ENCODE data around the gene GRM8.

GRM8 gene

GRCh38 chr7:127034186-127034806 is 218.4 kb downstream of the GRM8 start:
- no peak for DNase-seq (ENCODE audit: low read depth in 2 of 2)

GRCh38 chr7:127029823-127030222 is 222.9 kb downstream of the GRM8 start:
- DNase-seq (ENCODE audit: low read depth in 2 of 2): no peak

DNA sequence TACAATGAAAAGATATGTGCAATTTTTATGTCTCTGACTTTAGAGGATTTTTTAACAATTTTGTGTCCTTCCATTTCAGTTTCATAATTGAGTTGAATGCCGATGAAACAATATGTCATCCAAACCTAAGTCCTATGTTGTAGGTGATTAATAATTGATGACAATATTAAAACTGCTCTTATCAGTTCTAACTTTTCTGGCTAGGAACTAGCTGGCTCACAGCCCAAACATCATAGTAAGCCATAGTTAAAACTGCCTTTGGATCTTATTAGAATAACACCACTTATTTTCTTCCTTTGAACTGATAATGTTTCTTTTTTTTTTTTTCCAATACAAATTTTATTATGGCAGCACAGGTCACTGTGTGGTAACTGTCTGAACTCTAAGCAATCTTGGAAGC is 230.9 kb downstream of the GRM8 start:
- DNase-seq (ENCODE audit: low read depth in 2 of 2): no peak

- DNase-seq (ENCODE audit: low read depth in 2 of 2): no peak
Measured at GRCh38 chr7:127021019-127021738, 231.6 kb downstream of the GRM8 start.

DNA sequence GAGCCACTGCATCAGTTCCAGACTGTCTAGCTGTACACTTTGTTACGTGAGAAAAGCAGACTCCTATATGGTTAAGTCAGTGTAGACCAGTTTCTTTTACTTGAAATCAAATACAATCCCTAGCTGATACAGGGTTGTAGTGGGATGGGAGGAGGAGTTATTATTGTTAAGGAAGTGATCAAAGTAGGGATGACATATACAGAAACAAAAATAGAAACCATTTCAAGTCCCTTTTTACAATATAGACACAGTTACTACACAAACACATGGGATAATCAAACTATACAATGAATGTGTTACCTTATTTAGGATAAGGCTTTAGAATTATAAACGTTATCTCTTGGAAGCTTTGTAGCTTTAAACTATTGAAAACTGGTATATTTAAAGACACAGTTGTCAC is 233.9 kb downstream of the GRM8 start:
- DNase-seq (ENCODE audit: low read depth in 2 of 2): no peak

- no peak for DNase-seq (ENCODE audit: low read depth in 2 of 2)
Measured at GRCh38 chr7:127017196-127017595, 235.5 kb downstream of the GRM8 start.

GRCh38 chr7:127000725-127001124 is 252.0 kb downstream of the GRM8 start:
- DNase-seq (ENCODE audit: low read depth in 2 of 2): no peak

DNA sequence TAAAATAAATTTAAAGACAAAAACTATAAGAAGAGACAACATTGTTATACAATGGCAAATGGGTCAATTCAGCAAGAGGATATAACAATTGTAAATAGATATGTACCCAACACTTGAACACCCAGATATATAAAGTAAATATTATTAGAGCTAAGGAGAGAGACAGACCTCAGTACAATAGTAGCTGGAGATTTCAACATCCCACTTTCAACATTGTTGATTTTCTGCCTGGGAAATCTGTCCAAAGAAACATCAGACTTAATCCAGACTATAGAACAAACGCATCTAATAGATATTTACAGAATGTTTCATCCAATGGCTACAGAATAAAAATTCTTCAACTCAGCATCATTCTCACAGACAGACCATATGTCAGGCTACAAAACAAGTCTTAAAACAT is 256.1 kb downstream of the GRM8 start:
- DNase-seq (ENCODE audit: low read depth in 2 of 2): no peak

DNA sequence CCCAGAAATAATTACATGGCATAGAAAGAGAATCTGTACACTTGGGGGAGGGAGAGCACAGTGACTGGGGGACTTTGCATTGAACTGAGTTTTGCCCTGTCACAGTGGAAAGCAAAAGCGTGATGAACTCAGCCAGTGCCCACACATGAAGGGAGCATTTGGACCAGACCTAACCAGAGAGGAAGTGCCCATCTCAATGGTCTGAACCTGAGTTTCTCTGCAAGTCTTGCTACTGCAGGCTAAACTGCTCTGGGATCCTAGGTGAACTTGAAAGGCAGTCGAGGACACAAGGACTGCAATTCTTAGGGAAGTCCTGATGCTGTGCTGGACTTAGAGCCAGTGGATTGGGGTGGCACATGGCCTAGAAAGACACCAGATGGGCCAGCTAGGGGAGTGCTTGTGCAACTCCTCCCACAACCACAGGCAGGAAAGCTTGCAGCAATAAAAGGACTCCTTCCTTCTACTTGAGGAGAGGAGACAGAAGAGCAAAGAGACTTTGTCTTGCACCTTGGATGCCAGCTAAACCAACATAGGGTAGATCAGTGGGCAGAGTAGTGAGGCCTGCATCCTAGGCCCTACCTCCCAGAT is 259.0 kb downstream of the GRM8 start:
- DNase-seq (ENCODE audit: low read depth in 2 of 2): no peak

DNA sequence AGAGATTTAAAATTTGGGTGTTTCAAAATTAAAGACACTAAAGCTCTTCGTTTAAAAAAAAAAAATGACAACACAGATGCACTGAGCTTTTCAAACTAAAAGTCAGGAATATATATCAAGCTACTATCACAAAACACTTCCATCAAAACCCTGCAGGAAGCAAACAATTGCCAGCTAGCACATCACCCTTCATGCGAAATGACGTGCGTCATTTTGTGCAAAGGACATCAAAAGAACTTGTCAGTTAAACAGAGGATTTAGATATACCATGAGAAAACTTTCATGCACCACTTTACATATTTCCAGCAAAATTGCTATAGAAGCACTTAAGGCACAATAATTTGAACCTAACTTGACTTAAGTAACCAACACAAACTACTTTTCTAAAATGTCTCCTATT is 264.7 kb downstream of the GRM8 start:
- DNase-seq (ENCODE audit: low read depth in 2 of 2): no peak

DNA sequence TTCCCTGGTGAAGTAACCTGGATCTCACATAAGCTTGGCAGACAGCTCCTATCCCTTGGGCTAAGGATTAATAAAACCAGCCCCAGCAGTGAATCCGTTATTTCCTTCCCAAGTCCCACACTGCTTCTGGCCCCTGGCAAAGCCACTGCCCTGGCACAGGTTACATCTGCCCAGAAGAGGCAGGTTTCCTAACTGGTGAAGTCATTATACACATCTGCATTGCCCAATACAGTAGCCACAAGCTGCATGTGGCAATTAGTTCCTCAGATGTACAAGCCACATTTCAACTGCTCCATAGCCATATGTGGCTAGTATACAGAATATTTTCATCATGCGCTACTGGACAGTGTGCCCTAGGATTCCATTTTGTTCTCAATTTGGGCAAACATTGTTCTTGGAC is 273.0 kb downstream of the GRM8 start:
- DNase-seq (ENCODE audit: low read depth in 2 of 2): no peak

DNA sequence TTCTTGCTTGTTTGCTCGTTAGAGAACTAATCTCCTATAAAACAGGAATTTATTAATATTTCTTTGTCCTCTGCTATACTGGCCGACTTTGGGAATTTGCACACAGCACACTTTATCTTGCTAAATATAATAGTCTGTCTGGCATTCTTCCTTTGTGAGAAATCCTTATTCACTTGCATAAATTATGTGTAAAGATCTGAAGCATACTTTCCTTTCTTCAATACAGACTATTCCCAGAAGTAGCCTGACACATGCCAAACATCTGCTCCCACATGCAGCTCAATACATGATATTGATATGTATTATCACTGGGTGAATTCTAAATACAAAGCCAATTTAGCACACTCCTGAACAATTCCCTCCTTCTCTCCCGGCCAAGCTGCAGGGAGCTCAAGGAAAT is 273.9 kb downstream of the GRM8 start:
- DNase-seq (ENCODE audit: low read depth in 2 of 2): no peak

DNA sequence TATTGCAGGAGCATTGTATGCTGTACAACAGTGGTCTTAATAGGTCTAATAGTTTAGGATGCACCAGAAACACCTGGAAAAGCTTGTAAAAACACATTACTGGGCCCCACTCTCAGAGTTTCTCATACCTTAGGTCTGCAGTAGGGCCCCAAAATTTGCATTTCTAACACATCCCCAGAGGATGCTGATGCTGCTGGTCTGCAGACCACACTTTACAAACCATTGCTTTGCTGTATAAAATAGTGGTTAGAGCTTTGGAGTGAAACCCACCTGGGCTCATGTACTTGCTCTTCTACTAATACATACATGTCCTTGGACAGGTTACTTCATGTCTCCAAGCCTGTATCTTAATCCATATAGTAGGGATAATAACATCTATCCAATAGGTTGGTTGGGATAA is 279.7 kb downstream of the GRM8 start:
- no peak for DNase-seq (ENCODE audit: low read depth in 2 of 2)

- no peak for DNase-seq (ENCODE audit: low read depth in 2 of 2)
Measured at GRCh38 chr7:126972571-126972970, 280.2 kb downstream of the GRM8 start.

- no peak for DNase-seq (ENCODE audit: low read depth in 2 of 2)
Measured at GRCh38 chr7:126959649-126960048, 293.1 kb downstream of the GRM8 start.

DNA sequence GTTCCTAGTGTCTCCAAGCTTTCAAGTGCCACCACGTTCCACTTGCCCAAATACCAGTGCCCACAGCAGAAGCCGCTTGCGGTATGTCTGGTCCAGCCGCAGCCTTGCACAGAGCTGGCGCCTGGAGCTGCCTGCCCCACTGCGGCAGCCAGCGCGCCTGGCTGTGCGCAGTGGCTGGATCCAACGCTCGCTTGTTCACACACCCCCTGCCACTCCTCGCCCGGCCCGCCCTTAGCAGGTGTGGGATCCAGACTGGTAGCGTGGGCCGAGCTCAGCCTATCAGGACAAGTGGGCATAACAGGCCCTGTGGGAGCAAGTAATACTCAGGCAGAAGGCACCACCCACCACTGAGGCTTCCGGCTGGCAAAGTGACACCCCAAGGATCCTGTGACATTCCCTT is 294.4 kb downstream of the GRM8 start:
- DNase-seq (ENCODE audit: low read depth in 2 of 2): no peak

- DNase-seq (ENCODE audit: low read depth in 2 of 2): no peak
Measured at GRCh38 chr7:126957443-126957842, 295.3 kb downstream of the GRM8 start.

- DNase-seq (ENCODE audit: low read depth in 2 of 2): no peak
Measured at GRCh38 chr7:126953461-126953860, 299.3 kb downstream of the GRM8 start.

DNA sequence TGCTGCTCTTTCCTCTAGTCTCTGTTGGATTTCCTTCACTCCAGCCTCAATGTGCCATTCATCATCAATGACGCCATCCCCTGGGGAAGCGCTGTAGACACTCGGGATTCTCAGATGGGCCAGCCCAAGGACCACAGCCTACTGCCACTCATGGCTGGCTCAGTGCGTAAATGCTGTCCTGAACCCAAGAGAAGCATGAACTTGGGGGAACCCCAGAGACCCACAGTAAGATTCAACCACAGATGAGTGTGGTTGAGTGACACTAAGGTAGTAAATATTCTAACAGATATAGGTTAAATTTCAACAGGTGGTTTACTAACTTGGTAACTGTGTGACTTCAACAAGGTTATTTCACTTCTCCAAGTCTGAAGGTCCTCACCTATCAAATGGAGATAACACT is 304.1 kb downstream of the GRM8 start:
- DNase-seq (ENCODE audit: low read depth in 2 of 2): no peak

- no peak for DNase-seq (ENCODE audit: low read depth in 2 of 2)
Measured at GRCh38 chr7:126940723-126941307, 311.9 kb downstream of the GRM8 start.

- no peak for DNase-seq (ENCODE audit: low read depth in 2 of 2)
Measured at GRCh38 chr7:126937171-126937570, 315.6 kb downstream of the GRM8 start.

- no peak for DNase-seq (ENCODE audit: low read depth in 2 of 2)
Measured at GRCh38 chr7:126931581-126931980, 321.2 kb downstream of the GRM8 start.

DNA sequence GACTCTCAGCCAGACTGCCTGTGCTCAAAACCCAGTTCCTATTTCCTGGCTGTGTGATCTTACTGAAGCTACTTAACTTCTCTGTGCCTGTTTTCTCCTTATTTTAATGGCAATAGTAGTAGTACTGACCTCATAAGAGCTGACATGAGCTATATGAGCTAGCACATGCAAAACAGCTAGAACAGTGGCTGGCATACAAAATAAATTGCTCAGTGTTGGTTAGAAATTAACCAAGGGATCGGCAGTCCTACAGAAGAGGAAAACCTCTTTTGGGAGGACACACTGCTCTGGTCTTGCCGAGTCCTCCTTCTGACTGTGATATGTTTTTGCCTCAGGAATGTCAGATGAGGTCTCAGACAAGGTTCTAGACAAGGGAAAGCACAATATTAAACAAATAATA is 322.6 kb downstream of the GRM8 start:
- no peak for DNase-seq (ENCODE audit: low read depth in 2 of 2)
